ENCODE results near the gene ASPHD2.
A peak's percentile ranks its signal among the peaks of the same experiment; 100 is the strongest.

The ASPHD2 gene

DNA sequence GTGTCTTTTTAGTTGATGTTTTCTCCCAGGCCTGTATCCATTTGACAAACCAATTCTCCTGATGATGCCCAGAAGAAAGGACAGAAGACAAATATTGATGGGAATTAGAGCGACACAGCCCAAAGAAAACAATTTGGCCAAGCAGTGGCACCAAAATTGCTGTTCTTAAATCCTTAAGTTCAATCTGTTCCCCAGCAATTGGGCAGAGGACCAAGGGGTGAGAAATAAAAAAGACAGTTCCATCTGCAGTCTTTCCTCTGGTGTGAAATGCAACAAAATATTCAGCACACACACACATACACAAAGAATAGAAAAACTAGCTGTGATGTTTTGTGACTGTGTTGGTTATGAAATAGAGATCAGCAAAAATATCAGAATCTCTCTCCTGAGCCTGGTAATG, 38.0 kb upstream of the ASPHD2 start:
- no peak for TF ChIP-seq CTCF (IDR thresholded peaks at IDR 0.05; ENCODE audit: low read depth, low read length)
- no peak overlapping the region for H3K4me3 ChIP-seq (replicated peaks in 1 of 2; ENCODE audit: low read depth in 2 of 2, low read length in 2 of 2)
- no peak for DNase-seq (ENCODE audit: low read depth in 2 of 2)

DNA sequence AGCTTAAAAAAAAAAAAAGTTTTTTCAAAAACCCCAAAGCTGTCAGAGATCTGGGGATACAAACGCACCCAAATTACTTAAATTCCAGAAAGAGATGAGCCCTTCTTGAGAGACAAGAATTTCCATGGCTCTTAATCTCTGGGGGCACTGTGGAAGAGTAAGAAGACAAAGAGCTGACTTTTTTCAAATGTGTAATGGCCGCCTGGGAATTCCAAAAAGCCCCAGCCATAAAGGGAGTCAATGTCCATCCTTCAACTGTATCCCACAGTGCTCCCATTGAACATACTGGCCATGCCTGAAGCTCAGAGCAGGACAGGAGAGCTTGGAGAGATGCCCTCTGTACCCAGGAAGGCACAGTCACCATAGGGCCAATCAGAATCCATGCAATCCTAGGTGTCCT, 37.4 kb upstream of the ASPHD2 start:
- no peak overlapping the region for H3K4me3 ChIP-seq (replicated peaks in 1 of 2; ENCODE audit: low read depth in 2 of 2, low read length in 2 of 2)
- DNase-seq (ENCODE audit: low read depth in 2 of 2) = no peak
- TF ChIP-seq CTCF (IDR thresholded peaks at IDR 0.05; ENCODE audit: low read depth, low read length) = no peak

DNA sequence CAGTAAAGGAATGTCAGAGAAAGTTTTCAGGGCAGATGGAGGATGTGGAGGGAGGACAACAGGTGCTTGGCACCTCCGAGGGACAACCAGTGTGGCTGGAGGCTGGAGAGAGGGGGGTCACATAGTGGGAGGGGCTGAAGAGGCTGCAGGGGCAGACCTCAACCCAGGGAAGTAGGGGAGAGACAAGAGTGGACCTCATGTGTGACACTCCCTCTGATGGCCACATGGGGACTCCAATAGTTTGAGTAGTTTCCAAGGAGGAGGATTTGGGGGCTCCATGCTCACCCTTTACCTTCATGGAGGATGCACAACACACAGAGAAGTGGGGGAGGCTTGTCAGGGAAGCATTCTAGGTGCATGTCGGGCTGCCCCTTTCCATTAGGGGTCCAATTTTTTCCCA, 35.1 kb upstream of the ASPHD2 start:
- peak; percentile 20 for TF ChIP-seq CTCF (IDR thresholded peaks at IDR 0.05; ENCODE audit: low read depth, low read length)
- no peak overlapping the region for H3K4me3 ChIP-seq (replicated peaks in 1 of 2; ENCODE audit: low read depth in 2 of 2, low read length in 2 of 2)
- DNase-seq (ENCODE audit: low read depth in 2 of 2) = no peak

- no peak for DNase-seq (ENCODE audit: low read depth in 2 of 2)
These were observed 34.3 kb upstream of the ASPHD2 start for GRCh38 chr22:26394777-26395176.

DNA sequence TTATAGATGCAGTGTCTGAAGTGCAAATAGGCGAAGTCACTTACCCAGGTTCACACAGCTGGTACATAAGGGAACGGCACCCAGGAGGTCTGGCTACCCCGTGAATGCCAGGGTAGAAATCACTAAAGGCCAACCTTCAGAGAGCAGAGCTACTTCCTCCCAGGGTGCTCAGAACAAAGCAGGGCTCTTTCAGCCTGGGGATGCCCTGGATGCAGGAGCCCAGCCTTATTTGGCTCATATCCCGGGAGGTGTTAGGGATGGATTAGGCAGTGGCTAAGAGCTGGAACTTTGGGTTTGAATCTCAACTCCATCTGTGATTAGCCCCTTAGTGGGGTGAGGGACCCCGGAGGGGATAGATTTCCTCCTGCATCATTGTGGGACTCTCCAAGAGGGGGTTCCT, 33.1 kb upstream of the ASPHD2 start:
- no peak for TF ChIP-seq CTCF (IDR thresholded peaks at IDR 0.05; ENCODE audit: low read depth, low read length)
- DNase-seq (ENCODE audit: low read depth in 2 of 2) = no peak

More at GRCh38 chr22:26394777-26395176, 34.3 kb upstream of the ASPHD2 start:
- H3K4me3 ChIP-seq (replicated peaks in 1 of 2; ENCODE audit: low read depth in 2 of 2, low read length in 2 of 2) = no peak overlapping the region
- TF ChIP-seq CTCF (IDR thresholded peaks at IDR 0.05; ENCODE audit: low read depth, low read length) = no peak

DNA sequence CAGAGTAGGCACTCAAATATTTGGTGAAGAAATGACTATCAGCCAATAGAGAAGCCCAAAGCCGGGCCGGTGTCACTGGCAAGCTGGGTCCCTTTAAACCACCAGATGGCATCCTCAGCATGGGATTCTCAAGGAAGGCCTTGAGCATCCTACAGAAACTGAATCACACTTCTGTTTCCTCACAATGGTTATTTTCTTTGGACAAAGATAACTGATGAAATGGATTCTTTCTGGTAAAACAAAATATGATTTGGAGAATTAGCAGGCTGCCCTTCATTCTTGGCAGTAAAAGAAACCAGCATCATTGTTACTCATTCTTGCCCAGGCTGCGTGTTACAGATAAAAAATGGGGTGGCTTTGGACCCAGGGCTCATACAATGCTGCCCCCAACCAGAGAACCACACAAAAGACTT, 30.3 kb upstream of the ASPHD2 start:
- peak; percentile 82 for TF ChIP-seq CTCF (IDR thresholded peaks at IDR 0.05; ENCODE audit: low read depth, low read length)
- peak; percentile 78 to 91 for DNase-seq (ENCODE audit: low read depth in 2 of 2)

More for the DNA sequence above, 33.1 kb upstream of the ASPHD2 start:
- H3K4me3 ChIP-seq (replicated peaks in 1 of 2; ENCODE audit: low read depth in 2 of 2, low read length in 2 of 2) = no peak overlapping the region

GRCh38 chr22:26399289-26399688, 29.8 kb upstream of the ASPHD2 start:
- H3K4me3 ChIP-seq (replicated peaks in 1 of 2; ENCODE audit: low read depth in 2 of 2, low read length in 2 of 2) = no peak overlapping the region
- peak; percentile 6 to 33 for DNase-seq (ENCODE audit: low read depth in 2 of 2)
- TF ChIP-seq CTCF (IDR thresholded peaks at IDR 0.05; ENCODE audit: low read depth, low read length) = no peak

More for the DNA sequence above, 30.3 kb upstream of the ASPHD2 start:
- H3K4me3 ChIP-seq (replicated peaks in 1 of 2; ENCODE audit: low read depth in 2 of 2, low read length in 2 of 2) = no peak overlapping the region
